GM19239 (cell line): Measurements from ENCODE around the gene WBP2.
A peak's percentile ranks its signal among the peaks of the same experiment; 100 is the strongest.

Experiments
- DNase-seq: peaks from one replicate; pipeline ENCODE4 v3.0.0; 2011; ENCODE audit warnings: low spot score; ENCODE audit not compliant: insufficient read length
- FAIRE-seq: peaks from 2 replicates; lab custom pipeline; 2011; peaks lifted over from hg19 to GRCh38; lab: Jason Lieb, UNC

The WBP2 gene

DNA sequence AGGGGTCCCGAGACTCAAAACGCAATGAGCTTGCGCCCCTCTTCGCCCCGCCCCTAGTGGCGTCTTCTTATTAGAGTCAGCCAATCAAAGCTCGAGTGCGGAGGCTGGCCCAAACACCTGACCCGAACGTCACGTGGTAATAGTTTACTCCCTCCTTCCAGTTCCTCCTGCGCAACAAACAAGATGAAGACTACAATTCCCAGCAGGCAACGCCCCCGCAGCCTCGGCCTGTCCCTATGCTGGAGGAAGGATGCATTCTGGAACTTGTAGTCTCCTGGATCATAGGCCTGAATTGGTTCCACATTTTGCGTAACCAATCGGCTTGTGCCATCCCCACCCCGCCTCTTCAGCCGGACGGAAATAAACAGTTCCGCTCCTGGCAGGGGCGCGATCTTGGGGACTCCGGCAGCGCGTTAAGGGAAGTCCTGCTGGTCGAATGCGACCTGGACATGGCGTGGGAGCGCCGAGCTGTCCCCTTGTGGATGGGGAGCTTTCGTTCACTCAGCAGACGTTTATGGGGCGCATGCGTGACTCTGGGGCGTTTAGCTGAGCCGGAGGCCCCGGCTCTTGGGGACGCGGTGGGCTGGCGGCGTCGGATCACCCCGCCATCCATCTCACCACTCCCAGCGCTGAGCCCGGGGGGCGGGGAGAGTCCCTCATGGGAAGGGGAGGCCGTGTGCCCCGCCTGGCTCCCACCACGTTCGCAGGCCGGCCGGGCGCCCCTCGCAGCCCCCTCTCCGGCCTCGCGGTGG is at the start of gene WBP2:
TSS of gene WBP2 (minus strand) at position 26 of the 752 bp plus-strand sequence. CDS start 38 bp downstream, outside the sequence.
- peak; percentile 92 for DNase-seq
- FAIRE-seq: peak; percentile 98

DNA sequence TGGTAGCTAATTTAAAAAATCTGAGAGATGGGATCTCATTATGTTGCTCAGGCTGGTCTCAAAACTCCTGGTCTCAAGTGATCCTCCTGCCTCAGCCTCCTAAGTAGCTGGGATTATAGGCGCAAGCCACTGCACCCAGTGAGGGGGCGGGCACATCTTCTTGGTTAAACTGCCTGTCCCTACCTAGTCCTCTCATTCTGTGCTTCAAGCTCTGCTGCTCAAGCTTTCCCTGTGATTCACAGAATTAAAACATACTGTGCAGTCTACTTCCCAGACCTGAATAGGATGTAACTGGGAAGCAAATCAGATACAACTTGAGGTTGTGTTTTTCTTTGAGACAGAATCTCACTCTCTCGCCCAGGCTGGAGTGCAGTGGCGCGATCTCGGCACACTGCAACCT is 47.3 kb upstream of the WBP2 start:
- DNase-seq (no peak), FAIRE-seq (no peak)

DNA sequence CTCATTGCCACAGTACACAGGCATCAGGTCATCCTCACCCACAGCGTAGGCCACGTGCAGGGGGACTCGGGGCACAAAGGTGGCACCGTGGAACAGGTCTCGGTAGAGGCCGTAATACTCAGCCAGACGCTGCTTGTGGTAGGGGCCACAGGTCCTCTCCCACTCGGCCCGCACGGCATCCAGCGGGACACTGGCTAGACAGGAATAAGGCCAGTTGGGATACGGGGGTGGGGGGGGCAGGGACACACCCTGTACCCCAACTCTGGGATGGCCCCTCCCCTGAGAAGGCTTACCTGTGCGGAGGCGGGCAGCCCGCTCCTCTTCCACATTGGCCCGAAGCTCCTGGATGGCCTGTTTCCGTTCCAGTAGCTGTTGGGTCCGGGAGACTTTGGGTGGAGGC is 46.6 kb upstream of the WBP2 start:
- DNase-seq: no peak
- no peak for FAIRE-seq

DNA sequence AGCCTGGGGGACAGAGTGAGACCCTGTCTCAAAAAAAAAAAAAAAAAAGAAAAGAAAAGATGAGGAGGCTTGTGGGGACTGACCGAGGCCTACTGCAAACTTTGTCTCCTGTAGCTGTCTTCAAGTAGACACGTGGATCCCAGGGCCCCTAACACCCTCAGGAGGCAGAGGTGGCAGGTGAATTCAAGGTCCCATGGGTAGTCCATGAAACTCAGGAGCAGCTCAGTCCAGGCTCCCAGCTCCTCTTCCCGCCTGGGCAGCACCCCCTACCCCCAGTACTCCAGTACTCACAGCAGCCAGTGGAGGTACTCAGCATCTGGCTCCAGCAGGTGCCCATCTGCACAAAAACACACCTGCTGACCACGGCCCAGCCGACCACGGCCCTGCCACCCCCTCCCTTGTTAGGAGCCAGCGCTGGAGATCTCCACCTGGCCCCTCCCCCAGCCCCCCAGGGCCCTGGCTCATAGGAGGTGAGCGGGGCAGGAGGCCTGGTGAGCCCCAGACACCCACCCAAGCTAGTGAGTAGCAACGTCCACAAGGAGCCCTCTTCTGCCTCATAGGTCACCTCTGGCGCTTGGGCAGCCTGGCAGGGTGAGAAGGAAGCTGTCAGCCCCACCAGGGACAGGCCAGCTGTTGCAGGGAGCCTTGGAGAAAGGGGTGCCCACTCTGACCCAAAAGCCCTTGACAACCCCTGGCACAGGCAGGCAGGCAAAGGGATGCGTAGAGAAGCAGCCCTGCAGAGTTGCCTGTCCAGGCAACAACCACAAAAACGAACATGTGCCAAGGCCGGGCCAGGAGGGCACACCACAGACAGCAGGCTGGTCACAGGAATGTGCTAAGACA is 45.8 kb upstream of the WBP2 start:
- DNase-seq (no peak), FAIRE-seq (no peak)

DNA sequence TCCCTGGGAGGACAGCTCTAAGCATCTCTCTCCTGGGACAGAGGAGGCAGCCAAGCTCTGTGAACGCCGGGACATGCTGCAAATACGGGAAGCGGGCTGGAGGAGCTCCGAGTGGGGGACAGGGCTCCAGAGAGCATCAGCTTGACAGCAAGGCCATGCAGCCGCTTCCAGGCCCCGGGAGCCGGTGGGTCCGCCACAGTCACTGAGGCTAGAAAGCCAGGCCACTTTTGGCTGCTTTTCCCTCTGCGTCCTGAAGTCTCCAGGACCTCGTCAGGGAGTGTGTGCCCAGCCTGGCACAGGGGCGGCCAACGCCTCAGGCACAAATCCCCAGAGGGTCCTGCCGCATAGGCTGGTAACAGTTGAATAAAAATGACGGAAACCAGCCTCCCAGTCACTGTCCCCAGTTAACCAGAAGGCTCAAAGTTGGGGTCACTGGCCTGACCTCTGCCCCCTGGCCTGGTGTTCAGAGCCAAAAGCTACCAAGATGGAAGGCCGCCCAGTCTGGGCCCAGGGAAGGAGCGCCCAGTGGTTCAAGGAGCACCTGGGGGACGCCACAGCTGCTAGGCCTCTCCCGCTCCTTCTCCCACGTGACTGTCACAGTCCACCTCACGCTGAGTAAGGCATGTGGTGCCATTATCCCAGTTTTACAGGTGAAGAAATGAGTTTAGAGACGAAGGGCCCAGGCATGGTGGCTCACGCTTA is 44.8 kb upstream of the WBP2 start:
- FAIRE-seq (no peak), DNase-seq (no peak)

DNA sequence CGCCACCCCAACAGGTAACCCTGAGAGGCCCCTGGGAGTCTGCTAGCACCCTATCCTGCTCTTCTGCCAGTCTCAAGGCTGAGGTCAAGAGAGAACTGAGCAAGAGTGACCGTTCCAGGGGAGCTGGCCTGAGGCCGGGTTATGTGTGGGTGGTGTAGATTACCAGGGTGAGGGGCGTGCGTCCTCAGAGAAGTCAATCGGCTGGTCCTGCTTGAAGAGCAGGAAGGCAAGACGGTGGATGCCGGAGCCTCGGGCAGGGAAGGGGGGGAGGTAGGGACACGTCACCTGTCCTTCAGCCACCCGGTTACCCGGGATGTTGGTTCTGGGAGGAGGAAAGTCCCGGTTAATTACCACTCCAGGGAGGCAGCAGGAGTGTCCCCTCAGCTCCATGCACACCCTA is 44.2 kb upstream of the WBP2 start:
- no peak for DNase-seq
- FAIRE-seq: no peak

DNA sequence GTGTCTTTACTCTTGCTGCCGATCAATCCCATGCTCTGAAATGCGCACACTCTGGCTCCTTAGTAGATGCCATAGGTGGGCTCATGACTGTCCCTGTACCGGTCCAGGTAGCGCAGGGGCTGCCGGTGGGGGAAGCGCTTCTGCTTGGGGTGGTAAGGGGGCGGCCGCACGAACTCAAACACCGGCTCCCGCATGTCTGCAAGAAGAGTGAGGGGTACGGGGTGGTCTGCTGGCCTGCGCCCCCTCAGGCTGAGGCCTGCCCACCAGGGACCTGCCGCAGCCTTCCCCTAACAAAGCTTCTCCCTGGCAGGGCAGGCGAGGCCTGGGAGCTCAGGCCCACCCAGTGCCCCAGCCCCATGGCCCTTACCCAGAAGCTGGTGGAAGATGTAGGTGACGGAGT is 43.7 kb upstream of the WBP2 start:
- no peak for DNase-seq
- no peak for FAIRE-seq

DNA sequence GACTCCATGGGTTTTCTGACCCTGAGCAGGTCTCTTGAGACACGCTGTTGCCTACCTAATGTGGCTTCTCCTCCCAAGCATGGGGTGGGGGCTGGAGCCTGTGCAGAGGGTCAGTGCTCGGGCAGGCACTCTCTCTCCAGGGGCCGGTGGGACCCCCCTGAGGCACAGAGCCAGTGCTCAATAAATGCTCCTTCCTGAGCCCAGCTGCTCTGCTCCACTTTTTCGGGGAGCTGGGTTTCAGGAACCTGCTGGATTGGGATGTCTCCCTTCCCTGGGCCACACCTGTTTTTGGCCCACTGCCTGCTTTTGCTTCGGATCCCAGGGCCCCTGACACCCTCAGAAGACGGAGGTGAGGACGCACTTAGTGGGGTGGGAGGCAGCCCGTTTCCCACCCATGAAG is 42.9 kb upstream of the WBP2 start:
- DNase-seq: no peak
- no peak for FAIRE-seq

DNA sequence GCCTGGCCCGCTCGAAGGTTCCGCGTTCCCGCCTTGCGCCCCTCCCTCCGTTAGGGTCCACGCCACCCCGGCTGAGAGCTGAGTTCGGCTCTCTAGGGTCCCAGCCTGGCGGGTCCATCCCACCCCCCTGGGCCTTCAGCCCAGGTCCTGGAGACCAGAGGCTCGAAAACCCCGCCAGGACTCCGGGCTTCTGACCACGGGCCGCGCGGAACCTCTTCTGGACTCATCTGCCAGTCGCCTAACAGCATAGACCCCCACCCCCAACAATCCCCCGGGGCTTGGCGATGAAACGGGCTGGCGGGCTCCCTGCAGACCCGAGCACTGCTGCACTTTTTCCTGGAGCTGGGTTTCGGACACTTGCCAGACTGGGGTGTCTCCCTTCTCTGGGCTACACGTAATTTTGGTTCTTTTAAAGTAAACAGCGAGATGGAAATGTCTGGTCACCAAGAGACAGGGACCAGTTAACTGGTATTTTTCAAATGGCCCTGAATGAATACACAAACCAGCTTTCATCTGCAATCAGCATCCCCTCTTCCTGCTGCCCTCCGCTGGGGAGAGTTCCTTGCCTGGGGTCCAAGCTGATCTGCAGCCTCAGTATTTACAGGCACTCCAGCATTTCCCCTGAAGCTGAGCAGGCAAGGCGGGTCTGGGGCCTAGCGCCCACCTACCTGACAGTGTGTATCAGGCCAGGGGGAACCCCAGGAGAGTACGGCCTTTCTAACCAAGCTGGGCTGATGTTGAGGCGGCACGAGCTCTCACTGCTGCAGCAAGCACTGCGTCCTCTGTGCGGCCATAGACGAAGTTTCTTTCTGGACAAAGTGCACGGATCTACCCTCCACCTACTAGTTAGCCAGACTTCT is 42.3 kb upstream of the WBP2 start:
- no peak for DNase-seq
- FAIRE-seq: no peak

DNA sequence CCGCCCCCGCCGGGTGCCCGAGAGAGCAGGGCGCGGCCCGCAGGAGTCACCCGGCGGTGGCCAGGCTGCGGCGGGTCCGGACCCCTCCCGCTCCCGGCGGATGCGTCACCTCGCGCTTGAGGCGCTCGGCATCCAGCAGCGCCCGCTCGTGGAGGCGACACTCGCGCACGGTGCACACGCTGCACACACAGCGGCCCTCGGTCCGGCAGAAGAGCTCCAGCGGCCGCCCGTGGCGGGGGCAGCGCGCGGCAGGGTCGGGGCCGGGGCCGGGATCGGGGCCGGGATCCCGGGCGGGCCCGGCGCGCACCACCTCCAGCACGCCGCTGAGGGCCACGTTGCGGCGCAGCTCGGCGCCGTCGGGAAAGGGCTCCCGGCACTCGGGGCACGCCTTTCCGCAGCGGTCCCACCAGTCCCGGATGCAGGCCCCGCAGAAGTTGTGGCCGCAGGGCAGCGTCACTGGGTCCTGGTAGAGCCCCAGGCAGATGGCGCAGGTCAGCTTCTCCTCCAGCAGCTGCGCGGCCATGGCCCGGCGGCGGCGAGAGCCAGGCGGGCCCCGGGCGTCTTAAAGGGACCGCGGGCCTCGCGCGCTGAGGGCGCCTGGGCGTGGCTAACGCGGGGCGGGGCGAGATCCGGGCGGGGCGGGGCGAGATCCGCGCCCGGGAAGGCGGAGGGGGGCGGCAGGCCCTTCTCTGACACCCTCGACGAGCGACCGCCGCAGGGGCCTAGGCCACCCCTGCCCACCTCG is 41.5 kb upstream of the WBP2 start, which contains the start of gene TRIM65:
TSS of gene TRIM65 (minus strand) at position 537 of the 745 bp plus-strand sequence. CDS start at position 523, 14 bp downstream.
- FAIRE-seq: peak; percentile 87
- DNase-seq: peak; percentile 90

DNA sequence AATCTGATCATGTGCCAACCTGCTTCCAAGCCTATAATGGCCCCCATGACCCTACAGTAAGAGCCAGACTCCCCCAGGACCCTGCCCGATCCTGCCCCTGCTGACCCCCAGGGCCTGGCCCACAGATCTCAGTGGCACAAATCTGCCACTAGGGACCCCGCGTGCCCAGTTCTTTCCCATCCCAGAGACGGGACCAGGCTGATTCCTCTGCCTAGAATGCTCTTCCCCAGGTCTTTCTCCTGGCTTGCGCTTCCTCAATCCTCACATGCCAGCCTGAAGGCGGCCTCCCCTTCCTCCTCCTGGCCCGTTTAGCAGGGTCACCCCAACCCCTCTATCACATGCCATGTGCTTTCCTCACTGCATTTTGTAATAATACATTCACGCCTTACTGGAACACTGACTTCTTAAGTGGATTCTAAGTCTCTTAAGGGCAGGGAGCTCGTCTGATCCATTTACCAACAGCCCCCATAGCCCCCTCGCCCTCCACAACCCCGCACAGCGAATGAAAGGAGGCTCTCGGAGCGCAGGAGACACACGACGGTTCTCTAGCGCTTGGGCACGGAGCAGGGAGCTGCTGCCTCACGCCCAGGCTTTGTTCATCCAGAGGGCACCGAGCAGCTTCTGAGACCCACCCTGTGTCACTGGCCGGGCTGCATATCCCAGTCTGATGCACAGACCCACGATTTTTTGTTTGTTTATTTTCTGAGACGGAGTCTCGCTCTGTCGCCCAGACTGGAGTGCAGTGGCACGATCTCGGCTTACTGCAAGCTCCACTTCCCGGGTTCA is 40.4 kb upstream of the WBP2 start:
- DNase-seq: peak; percentile 32
- peak; percentile 85 for FAIRE-seq

DNA sequence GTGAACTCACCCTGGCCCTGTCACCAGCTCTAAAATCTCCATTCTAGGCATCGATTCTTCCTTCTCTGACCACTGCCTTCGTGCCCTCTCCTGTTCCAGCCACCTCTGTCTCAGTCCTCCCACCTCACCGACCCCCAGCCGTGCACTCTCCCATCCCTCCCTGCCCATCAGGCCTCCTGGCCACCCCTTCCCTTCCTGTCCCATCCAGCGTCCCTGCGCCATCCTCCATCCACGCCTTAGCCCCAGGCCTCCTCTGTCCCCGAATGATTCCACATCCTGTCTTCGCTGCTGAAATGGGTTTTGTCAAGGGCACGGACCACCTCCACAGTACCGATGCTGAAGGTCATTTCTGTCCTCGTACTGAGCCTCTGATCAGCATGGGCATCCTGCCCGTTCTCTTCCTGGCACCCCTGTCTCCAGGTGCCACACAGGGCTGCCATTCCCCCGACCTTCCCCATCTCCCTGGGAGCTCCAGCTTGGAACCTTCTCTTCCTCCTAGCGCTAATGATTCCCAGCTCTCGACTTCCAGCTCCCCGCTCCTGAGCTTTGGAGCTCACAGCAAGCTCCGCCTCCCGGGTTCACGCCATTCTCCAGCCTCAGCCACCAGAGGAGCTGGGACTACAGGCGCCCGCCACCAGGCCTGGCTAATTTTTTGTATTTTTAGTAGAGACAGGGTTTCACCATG is 39.1 kb upstream of the WBP2 start:
- no peak for DNase-seq
- no peak for FAIRE-seq

DNA sequence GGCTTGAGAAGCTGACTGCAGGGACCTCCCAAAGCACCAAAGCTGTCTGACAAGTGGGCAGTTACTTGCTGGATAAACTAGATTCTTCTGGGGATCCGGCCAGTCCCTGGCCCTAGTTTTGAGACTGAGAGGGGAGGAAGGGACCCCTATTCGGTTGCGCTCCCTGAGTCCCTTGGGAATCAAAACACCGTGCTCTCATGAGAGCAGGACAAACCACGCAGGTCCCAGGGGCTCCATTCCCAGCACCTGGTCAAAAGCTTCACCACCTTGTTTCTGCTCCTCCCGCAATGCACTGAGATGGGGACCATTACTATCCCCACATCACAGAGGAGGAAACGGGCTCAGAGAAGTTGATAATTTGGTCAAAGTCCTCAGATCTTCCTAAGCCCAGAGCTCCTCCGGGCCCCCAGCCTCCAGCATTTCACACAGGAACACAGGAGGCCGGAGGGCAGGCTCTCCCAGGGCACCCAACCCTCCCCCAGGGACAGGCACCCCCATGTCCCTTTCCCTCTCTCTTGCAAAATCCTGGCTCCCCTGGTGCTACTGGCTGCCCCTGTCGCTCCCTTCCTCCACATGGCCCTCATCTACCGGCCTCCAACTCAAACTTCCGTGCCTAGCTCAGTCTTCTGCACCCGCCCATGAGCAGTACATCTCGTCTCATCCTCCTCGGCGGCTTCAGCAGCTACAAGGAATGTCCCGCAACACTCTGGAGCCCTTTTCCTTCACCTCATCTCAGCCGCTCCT is 38.3 kb upstream of the WBP2 start:
- FAIRE-seq (no peak), DNase-seq (no peak)

DNA sequence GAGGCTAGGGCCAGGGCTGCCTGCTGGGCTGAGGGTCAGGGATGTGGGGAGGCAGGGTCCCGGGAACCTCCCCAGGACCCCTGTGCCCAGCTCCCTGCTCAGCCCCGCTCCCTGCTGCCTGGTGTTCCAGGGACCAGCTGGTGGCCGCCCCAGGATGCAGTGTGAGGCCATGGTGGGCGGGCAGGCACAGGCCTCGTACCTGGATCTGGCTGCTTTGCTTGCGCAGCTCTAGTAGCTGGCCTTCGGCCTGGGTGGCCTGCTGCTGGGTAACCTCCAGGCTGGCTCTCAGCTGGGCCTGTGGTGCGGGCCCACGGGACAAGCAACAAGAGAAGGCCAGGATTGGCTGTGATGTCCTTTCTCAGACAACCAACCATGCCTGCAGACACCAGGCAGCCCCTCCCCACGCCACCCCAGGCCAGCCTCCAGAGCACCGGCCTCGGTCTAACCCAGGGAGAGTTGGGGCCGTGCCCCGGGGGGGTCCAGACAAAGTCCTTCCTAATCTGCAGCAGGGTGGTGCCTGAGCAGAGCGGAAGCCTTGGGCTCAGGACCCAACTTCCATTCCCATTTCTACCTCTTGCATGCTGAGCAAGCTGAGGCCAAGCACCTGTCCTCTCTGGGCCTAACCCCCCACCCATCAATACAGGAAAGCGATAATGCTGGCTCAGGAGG is 37.6 kb upstream of the WBP2 start:
- FAIRE-seq: no peak

DNA sequence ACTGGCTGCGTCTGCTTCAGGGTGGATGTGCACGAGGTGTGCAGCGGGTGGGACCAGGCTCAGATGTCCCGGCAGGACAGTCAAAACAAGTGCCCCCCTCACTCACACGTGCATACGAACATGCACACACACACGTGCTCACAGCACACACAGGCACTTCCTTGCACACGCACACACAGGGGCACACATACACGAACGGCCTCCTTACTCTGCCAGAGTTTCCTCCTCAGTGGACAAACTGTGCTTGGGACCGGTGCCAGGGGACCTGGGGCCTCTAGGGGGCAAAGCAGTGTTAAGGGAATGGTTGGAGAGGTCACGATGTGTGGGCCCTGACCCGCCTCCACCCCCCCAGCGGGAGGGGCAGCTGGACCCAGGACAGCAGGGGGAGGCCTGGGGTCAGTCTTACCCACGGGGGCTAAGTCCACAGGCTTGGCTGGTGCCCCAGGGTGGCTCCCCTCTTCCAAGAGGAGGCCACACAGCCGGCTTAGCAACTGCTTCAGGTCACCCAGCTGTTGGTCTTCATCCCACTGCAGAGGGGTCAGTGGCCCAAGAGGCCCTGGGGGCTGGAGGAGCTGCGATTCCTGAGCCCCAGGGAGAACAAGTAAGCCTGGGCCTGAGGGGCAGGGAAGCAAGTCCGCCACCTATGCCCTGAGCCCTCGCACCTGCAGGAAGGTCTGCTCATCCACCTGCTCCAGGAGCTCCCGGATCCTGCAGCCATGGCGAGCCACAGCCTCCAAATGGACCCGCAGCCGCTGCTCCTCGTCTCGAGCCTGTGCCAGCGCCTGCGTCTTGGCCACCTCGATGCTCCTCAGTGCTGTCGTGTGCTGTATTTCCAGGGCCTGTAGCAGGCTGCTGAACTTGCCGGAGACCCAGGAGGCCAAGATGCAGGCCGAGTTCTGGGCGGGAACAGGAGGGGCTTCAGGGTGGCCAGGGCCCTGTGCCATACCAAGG is 36.7 kb upstream of the WBP2 start:
- no peak for FAIRE-seq
- no peak for DNase-seq

More for the DNA sequence above, 37.6 kb upstream of the WBP2 start:
- no peak for DNase-seq
